Naive thymus-derived CD4-positive, alpha-beta T cell (primary cell): ENCODE data around the gene PFKL. TPM values are rescaled to one million over a fixed set of nuclear protein-coding genes. Genes with fewer than 3 reads are reported as not detected.

Experiments used
- ATAC-seq: fragments of 150-1000 bp; cut with Tn5 transposase; 2 replicates; pipeline ENCODE4 v1.10.0; 2021; ENCODE audit warnings: mild to moderate bottlenecking, moderate library complexity
- CTCF ChIA-PET: fragments of 350-600 bp; sonication (Branson Sonifier 250); formaldehyde crosslinking; loops from one replicate; lab custom pipeline; 2021; ENCODE audit warnings: antibody characterized with exemption; lab: Charles Lee
- POLR2A ChIA-PET: fragments of 350-600 bp; sonication (Branson Sonifier 250); formaldehyde crosslinking; loops from one replicate; lab custom pipeline; 2021; ENCODE audit warnings: antibody characterized with exemption, inconsistent platforms; lab: Charles Lee
- DNase-seq, 9 donors: peaks; one replicate each; pipeline versions ENCODE4 v3.0.0 to v3.0.0-alpha.2; 2020 to 2022; ENCODE audit warnings: mixed read lengths in 1 of 9
- H3K27ac ChIP-seq: one replicate; pipeline ENCODE4 v1.7.0; 2013; ENCODE audit warnings: mild to moderate bottlenecking, low read depth, low read length, moderate library complexity
- H3K27me3 ChIP-seq, 2 donors: one replicate each; pipeline ENCODE4 v1.7.0; 2013; ENCODE audit warnings: low read length in 2 of 2, mild to moderate bottlenecking in 2 of 2, moderate library complexity in 2 of 2; ENCODE audit not compliant: control insufficient read depth in 2 of 2, insufficient read depth in 2 of 2
- H3K36me3 ChIP-seq, 3 experiments: 1 replicate in 2 of 3; 2 replicates in 1 of 3; pipeline ENCODE4 v1.7.0; 2013; ENCODE audit warnings: low read length in 3 of 3, mild to moderate bottlenecking in 3 of 3, moderate library complexity in 1 of 3; ENCODE audit not compliant: insufficient read depth in 3 of 3, control insufficient read depth in 2 of 3
- H3K4me1 ChIP-seq, 2 donors: one replicate each; pipeline ENCODE4 v1.7.0; 2013; ENCODE audit warnings: low read length in 2 of 2, mild to moderate bottlenecking in 2 of 2, moderate library complexity in 1 of 2; ENCODE audit not compliant: control insufficient read depth in 2 of 2, insufficient read depth in 2 of 2
- H3K4me3 ChIP-seq: 2 replicates; pipeline ENCODE4 v1.7.0; 2013; ENCODE audit warnings: mild to moderate bottlenecking, low read length
- H3K9me3 ChIP-seq, 3 experiments: 1 replicate in 2 of 3; 2 replicates in 1 of 3; pipeline ENCODE4 v1.7.0; 2013; ENCODE audit warnings: low read length in 3 of 3; ENCODE audit not compliant: control insufficient read depth in 2 of 3
- H3K27ac Mint-ChIP-seq, 9 donors: one replicate each; pipeline ENCODE4 v1.8.0; 2020 to 2022; ENCODE audit warnings: mixed read lengths in 9 of 9, mild to moderate bottlenecking in 8 of 9, moderate library complexity in 5 of 9, inconsistent platforms in 2 of 9
- H3K27me3 Mint-ChIP-seq, 5 donors: one replicate each; pipeline ENCODE4 v1.8.0; 2021 to 2022; ENCODE audit warnings: mixed read lengths in 5 of 5, mild to moderate bottlenecking in 1 of 5
- H3K36me3 Mint-ChIP-seq, 5 donors: one replicate each; pipeline ENCODE4 v1.8.0; 2020 to 2022; ENCODE audit warnings: mixed read lengths in 5 of 5, mild to moderate bottlenecking in 3 of 5, inconsistent platforms in 1 of 5
- H3K4me1 Mint-ChIP-seq, 7 donors: one replicate each; pipeline ENCODE4 v1.8.0; 2020 to 2022; ENCODE audit warnings: mixed read lengths in 7 of 7, mild to moderate bottlenecking in 3 of 7, inconsistent platforms in 1 of 7
- H3K4me3 Mint-ChIP-seq, 10 donors: one replicate each; pipeline ENCODE4 v1.8.0; 2020 to 2022; ENCODE audit warnings: mild to moderate bottlenecking in 10 of 10, mixed read lengths in 10 of 10, moderate library complexity in 6 of 10, inconsistent platforms in 2 of 10
- H3K9me3 Mint-ChIP-seq, 11 donors: one replicate each; pipeline ENCODE4 v1.8.0; 2020 to 2022; ENCODE audit warnings: mixed read lengths in 11 of 11, mild to moderate bottlenecking in 4 of 11, inconsistent platforms in 1 of 11, moderate library complexity in 1 of 11
- intact Hi-C, 2 donors: fragments of 100-400 bp; cut with micrococcal nuclease; formaldehyde crosslinking; loops; one replicate each; pipeline ENCODE4 v1.15.1; 2023
- polyA plus RNA-seq, 2 donors: library from polyadenylated mRNA; unstranded; fragments of 300-500 nt; fragmentation: Illumina TruSeq; gene quantifications; one replicate each; pipeline ENCODE4 v1.2.3, GENCODE V29; 2021
- total RNA-seq, 6 experiments: library from RNA in 5 of 6; stranded (reverse) in 5 of 6; gene quantifications; 1 replicate in 5 of 6; 2 replicates in 1 of 6; pipeline ENCODE4 v1.2.3 and lab custom pipeline; 2021 to 2026

Gene PFKL
- total and polyA plus RNA-seq, 7 experiments from 2014 or later: 75.0 to 196 (median 109) TPM

DNA sequence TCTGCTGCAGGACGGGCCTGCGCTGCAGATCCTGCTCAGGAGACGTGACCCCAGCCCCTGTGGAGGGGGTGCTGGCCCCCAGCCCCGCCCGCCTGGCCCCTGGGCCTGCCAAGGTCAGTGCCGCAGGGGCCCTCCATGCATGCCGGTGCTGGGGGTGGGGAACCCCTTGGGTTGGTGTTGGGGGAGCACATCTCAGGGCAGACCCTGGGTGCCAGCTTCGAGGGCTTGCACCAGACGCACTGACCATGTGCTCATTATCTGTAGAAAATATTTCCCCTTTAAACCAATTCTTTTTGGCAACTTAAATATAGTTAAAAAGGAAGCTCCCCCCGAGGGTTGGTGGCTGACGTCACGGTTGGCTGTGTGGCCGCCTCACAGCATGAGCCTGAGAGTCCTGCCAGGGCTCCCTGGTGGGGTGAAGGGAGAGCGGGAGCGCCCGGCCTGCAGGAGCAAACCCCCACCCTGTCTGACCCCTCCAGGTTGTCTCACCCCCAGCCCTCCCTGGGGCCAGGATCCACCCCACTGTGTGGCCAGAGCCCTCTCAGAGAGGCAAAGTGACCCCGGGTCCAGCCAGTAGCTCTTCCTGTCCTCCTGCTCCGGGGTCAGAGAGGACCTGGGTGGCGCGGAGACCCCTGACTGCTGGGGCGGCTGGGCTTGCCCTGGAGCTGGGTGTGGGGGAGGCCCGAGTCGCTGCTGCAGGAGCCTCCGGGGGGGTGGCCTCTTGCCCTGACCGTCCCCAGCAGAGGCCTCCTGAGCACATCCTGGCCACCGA is 5.3 kb upstream of the PFKL start:
- ChIA-PET POLR2A (interaction anchor here (0.6 kb wide), 1 partner anchor 281 kb away, joined by 3 read pairs; no protein-coding TSS in a partner anchor), CTCF (no interaction called here)
- H3K27ac Mint-ChIP-seq: peak overlapping the region in 2 of 9 donors; percentile 49 to 71
- peaks cover 0 to 2% (median 0%) of the 10 kb centered on the region in 5 donors for H3K36me3 Mint-ChIP-seq
- peaks cover 11 to 36% (median 27%) of the 10 kb centered on the region in 7 donors for H3K4me1 Mint-ChIP-seq
- Histone ChIP-seq H3K4me1 (peaks cover 14 to 31% of the 10 kb centered on the region in 2 donors), H3K9me3 (no peaks in the 10 kb centered on the region), H3K36me3 (no peaks in the 10 kb centered on the region), H3K27me3 (no peaks in the 10 kb centered on the region), H3K27ac (peak overlapping the region; percentile 35), H3K4me3 (no peak overlapping the region)
- ATAC-seq (no peak), DNase-seq (peak in 1 of 9 donors; percentile 10)
- H3K9me3 Mint-ChIP-seq: no peaks in the 10 kb centered on the region
- peak overlapping the region in 4 of 10 donors; percentile 17 to 52 (median 43) for H3K4me3 Mint-ChIP-seq
- no peaks in the 10 kb centered on the region for H3K27me3 Mint-ChIP-seq
- intact Hi-C loops: loop anchor here in 1 of 2 donors (5.0 kb wide), 1 partner anchor 383 kb away; no protein-coding TSS in a partner anchor

DNA sequence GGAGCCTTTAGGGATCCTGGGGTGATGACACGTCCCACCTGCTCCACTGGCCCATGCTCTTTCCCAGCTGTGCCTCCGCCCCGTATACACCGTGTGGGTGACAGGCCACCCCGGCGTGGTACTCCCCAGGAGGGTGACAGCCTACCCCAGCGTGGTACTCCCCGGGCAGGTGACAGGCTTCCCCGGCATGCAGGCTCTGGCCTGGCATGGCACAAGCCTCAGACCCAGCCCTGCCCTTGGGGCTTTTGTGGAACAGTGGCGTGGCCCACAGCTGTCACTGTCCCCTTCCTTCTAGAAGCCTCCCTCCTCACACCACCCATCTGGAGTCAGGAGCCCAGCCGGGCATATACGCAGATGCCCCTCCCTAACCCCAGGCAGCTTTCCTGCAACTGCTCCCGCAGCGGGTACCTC is 4.7 kb upstream of the PFKL start:
- DNase-seq: no peak
- ATAC-seq: no peak
- H3K9me3 ChIP-seq: no peaks in the 10 kb centered on the region
- Mint-ChIP-seq H3K27me3 (no peaks in the 10 kb centered on the region), H3K4me3 (peak overlapping the region in 4 of 10 donors; percentile 5 to 52 (median 31)), H3K27ac (peak overlapping the region in 6 of 9 donors; percentile 56 to 89 (median 66)), H3K4me1 (peaks cover 11 to 36% (median 27%) of the 10 kb centered on the region in 7 donors), H3K36me3 (peaks cover 0 to 2% (median 0%) of the 10 kb centered on the region in 5 donors), H3K9me3 (no peaks in the 10 kb centered on the region)
- ChIA-PET CTCF (no interaction called here), POLR2A (interaction anchor here (0.6 kb wide), 1 partner anchor 282 kb away, joined by 3 read pairs; no protein-coding TSS in a partner anchor)
- H3K36me3 ChIP-seq: no peaks in the 10 kb centered on the region
- H3K4me3 ChIP-seq: no peak overlapping the region
- H3K27me3 ChIP-seq: no peaks in the 10 kb centered on the region
- intact Hi-C loops: no loop called here
- H3K4me1 ChIP-seq: peaks cover 14 to 31% of the 10 kb centered on the region in 2 donors
- no peak overlapping the region for H3K27ac ChIP-seq

DNA sequence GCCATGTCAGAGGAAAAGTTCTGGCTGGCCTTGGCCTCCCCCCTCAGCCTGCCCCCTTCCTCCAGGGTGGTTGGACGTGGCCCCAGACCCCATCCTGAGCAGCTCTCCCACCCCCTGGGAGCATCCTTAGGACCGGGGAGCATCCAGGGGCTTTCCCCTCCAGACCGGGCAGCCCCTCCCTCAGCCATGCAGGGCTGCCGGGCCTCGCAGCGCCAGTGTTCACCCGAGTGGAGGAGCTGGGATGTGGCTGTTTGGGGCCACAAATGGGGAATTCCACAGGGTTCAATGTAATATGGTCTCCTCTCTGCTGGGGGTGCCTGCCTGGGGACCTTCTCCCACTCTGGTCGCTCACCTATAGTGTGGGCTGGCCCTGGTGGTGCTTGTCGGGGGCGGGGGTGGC is 4.2 kb upstream of the PFKL start:
- ChIA-PET CTCF (no interaction called here), POLR2A (interaction anchor here (0.5 kb wide), 1 partner anchor 210 kb away, joined by 3 read pairs; no protein-coding TSS in a partner anchor)
- Mint-ChIP-seq H3K27ac (peak overlapping the region in 6 of 9 donors; percentile 56 to 82 (median 58)), H3K9me3 (no peaks in the 10 kb centered on the region), H3K27me3 (no peaks in the 10 kb centered on the region), H3K4me1 (peaks cover 11 to 36% (median 27%) of the 10 kb centered on the region in 7 donors), H3K36me3 (peaks cover 0 to 2% (median 0%) of the 10 kb centered on the region in 5 donors), H3K4me3 (peak overlapping the region in 1 of 10 donors; percentile 52)
- H3K4me3 ChIP-seq: no peak overlapping the region
- DNase-seq: no peak
- H3K4me1 ChIP-seq: peaks cover 14 to 31% of the 10 kb centered on the region in 2 donors
- no peaks in the 10 kb centered on the region for H3K36me3 ChIP-seq
- H3K9me3 ChIP-seq: no peaks in the 10 kb centered on the region
- intact Hi-C loops: no loop called here
- no peaks in the 10 kb centered on the region for H3K27me3 ChIP-seq
- no peak for ATAC-seq
- no peak overlapping the region for H3K27ac ChIP-seq

DNA sequence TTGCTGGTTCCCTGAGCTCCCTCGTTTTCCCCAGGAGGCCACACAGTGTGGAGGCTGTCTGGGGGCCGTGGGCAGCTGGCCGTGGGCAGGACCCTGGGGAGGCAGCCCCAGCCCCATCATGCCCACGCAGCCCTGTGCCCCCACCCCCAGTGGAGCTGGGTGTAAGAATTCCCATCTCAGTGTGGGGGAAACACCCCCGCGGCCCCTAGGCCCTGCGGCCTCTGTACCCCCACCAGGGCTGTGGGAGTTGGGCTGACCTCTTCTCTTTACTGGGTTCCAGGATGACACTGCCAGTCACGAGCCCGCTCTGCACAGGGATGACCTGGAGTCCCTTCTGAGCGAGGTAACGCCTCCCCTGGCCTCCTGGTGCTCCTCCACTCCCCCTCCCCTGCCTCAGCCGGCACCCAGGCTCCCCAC is 3.7 kb upstream of the PFKL start:
- ChIA-PET CTCF (interaction anchor here (1.1 kb wide), 1 partner anchor 23 kb away, joined by 3 read pairs; no protein-coding TSS in a partner anchor), POLR2A (interaction anchor here (0.5 kb wide), 1 partner anchor 211 kb away, joined by 3 read pairs; no protein-coding TSS in a partner anchor)
- no peak for ATAC-seq
- Histone ChIP-seq H3K36me3 (no peaks in the 10 kb centered on the region), H3K4me1 (peaks cover 18 to 36% of the 10 kb centered on the region in 2 donors), H3K27me3 (no peaks in the 10 kb centered on the region), H3K27ac (no peak overlapping the region), H3K4me3 (no peak overlapping the region), H3K9me3 (no peaks in the 10 kb centered on the region)
- intact Hi-C loops: no loop called here
- no peak overlapping the region for H3K4me3 Mint-ChIP-seq
- H3K27me3 Mint-ChIP-seq: no peaks in the 10 kb centered on the region
- DNase-seq: no peak
- peaks cover 0 to 2% (median 0%) of the 10 kb centered on the region in 5 donors for H3K36me3 Mint-ChIP-seq
- H3K9me3 Mint-ChIP-seq: no peaks in the 10 kb centered on the region
- H3K4me1 Mint-ChIP-seq: peaks cover 15 to 41% (median 30%) of the 10 kb centered on the region in 7 donors
- no peak overlapping the region for H3K27ac Mint-ChIP-seq

DNA sequence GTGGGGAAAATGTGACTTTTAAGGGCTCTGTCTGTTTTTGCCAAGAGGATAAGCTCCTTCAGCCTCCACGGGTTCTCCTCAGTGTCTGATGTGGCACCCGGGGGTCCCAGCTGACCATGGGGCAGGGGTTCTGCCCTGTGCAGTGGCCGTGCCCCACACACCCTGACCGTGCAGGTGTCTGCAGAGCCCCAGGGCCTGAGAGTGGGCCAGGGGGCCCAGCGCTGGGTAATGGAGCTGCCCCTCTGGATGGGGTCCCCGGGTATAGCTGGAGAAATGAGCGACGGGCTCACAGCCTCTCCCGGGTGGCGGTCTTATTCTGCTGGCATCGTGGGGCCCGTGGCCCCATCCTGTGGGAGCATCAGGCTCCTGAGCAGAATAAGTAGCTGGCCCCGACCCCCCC is 2.9 kb upstream of the PFKL start:
- DNase-seq: no peak
- no peak overlapping the region for H3K27ac Mint-ChIP-seq
- peaks cover 22 to 49% (median 36%) of the 10 kb centered on the region in 7 donors for H3K4me1 Mint-ChIP-seq
- intact Hi-C loops: no loop called here
- H3K4me3 Mint-ChIP-seq: peak overlapping the region in 1 of 10 donors; percentile 16
- H3K9me3 Mint-ChIP-seq: no peaks in the 10 kb centered on the region
- Histone ChIP-seq H3K27ac (no peak overlapping the region), H3K9me3 (no peaks in the 10 kb centered on the region), H3K36me3 (no peaks in the 10 kb centered on the region), H3K4me3 (no peak overlapping the region), H3K4me1 (peaks cover 22 to 44% of the 10 kb centered on the region in 2 donors), H3K27me3 (no peaks in the 10 kb centered on the region)
- H3K36me3 Mint-ChIP-seq: peaks cover 0 to 2% (median 0%) of the 10 kb centered on the region in 5 donors
- ChIA-PET POLR2A (interaction anchor here (0.8 kb wide), 1 partner anchor 48 kb away, joined by 3 read pairs; no protein-coding TSS in a partner anchor), CTCF (interaction anchor here (0.8 to 1.2 kb wide), 3 partner anchors 24 to 780 kb away, joined by 3 to 4 read pairs (median 3); no protein-coding TSS in a partner anchor)
- no peaks in the 10 kb centered on the region for H3K27me3 Mint-ChIP-seq
- ATAC-seq: no peak

DNA sequence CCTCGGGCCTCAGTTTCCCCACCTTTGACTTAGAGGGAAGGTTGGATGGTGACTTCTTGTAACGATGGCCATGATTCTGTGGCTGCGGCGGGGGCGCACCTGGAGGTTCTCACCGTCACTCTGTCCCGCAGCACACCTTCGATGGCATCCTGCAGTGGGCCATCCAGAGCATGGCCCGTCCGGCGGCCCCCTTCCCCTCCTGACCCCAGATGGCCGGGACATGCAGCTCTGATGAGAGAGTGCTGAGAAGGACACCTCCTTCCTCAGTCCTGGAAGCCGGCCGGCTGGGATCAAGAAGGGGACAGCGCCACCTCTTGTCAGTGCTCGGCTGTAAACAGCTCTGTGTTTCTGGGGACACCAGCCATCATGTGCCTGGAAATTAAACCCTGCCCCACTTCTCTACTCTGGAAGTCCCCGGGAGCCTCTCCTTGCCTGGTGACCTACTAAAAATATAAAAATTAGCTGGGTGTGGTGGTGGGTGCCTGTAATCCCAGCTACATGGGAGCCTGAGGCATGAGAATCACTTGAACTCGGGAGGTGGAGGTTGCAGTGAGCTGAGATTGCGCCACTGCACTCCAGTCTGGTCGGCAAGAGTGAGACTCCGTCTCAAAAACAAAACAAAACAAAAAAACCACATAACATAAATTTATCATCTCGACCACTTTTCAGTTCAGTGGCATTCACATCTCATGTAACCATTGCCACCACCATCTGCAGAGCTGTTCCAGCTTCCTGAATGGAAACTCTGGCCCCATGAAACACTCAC is 2.1 kb upstream of the PFKL start:
- ATAC-seq (peak; percentile 70), DNase-seq (peak; percentile 51 to 74 (median 63))
- Histone ChIP-seq H3K36me3 (no peaks in the 10 kb centered on the region), H3K27me3 (no peaks in the 10 kb centered on the region), H3K4me1 (peaks cover 22 to 52% of the 10 kb centered on the region in 2 donors), H3K9me3 (no peaks in the 10 kb centered on the region), H3K4me3 (no peak overlapping the region), H3K27ac (no peak overlapping the region)
- intact Hi-C loops: loop anchor here in 1 of 2 donors (2.0 kb wide), 1 partner anchor 285 kb away; the partner anchor contains the start of gene TRAPPC10
- Mint-ChIP-seq H3K4me3 (peak overlapping the region; percentile 17 to 92 (median 46)), H3K27me3 (no peaks in the 10 kb centered on the region), H3K4me1 (peaks cover 27 to 53% (median 42%) of the 10 kb centered on the region in 7 donors), H3K36me3 (no peaks in the 10 kb centered on the region), H3K9me3 (no peaks in the 10 kb centered on the region), H3K27ac (peak overlapping the region in 8 of 9 donors; percentile 34 to 77 (median 58))
- ChIA-PET CTCF (interaction anchor here (0.6 to 1.8 kb wide), 10 partner anchors 10 to 322 kb away, joined by 3 to 5 read pairs (median 3); no protein-coding TSS in a partner anchor), POLR2A (interaction anchor here (0.6 to 1.7 kb wide), 3 partner anchors 47 to 214 kb away, joined by 3 to 5 read pairs (median 3); no protein-coding TSS in a partner anchor)
